GM12878 (cell line): Measurements from ENCODE around the gene ARMC2. TPM values are rescaled to one million over a fixed set of nuclear protein-coding genes. Genes with fewer than 3 reads are reported as not detected.

ENCODE experiments used
- ATAC-seq: fragments of 200-7000 bp; cut with Tn5 transposase; 3 replicates; pipeline ENCODE4 v1.9.1; 2020; ENCODE audit warnings: mild to moderate bottlenecking, moderate library complexity
- BruUV-seq: library from RNA; stranded (reverse); fragments of 400-500 nt; replicated peaks from 2 replicates; lab custom pipeline; 2021; lab: Mats Ljungman, UMichigan
- CTCF ChIA-PET: fragments of 300-600 bp; sonication (Branson Sonifier 250); formaldehyde crosslinking; extraction: SDS; loops from one replicate; lab custom pipeline; 2021; ENCODE audit warnings: inconsistent platforms; lab: Yijun Ruan, JAX
- POLR2A ChIA-PET: fragments of 350-600 bp; formaldehyde crosslinking; extraction: SDS; loops from one replicate; lab custom pipeline; 2021; ENCODE audit warnings: inconsistent platforms; lab: Charles Lee
- RAD21 ChIA-PET: fragments of 300-600 bp; sonication (Branson Sonifier 250); formaldehyde crosslinking; loops from one replicate; lab custom pipeline; 2023; ENCODE audit warnings: antibody characterized with exemption; ENCODE audit not compliant: unreplicated experiment; lab: Charles Lee
- SMC1A ChIA-PET: fragments of 300-600 bp; sonication (Branson Sonifier 250); formaldehyde crosslinking; loops from one replicate; lab custom pipeline; 2023; ENCODE audit not compliant: unreplicated experiment, uncharacterized antibody; lab: Charles Lee
- DNase-seq: peaks from one replicate; pipeline ENCODE4 v3.0.0-alpha.2; 2011; ENCODE audit warnings: low read depth, low spot score
- FAIRE-seq: peaks from 3 replicates; lab custom pipeline; 2011; peaks lifted over from hg19 to GRCh38; lab: Jason Lieb, UNC
- H2AFZ ChIP-seq: 2 replicates; pipeline ENCODE4 v1.6.0; 2011; ENCODE audit warnings: low read depth, low read length, control low read depth; ENCODE audit not compliant: control insufficient read depth
- H3K27ac ChIP-seq: 2 replicates; pipeline ENCODE4 v1.5.1; 2011; ENCODE audit warnings: control low read depth; ENCODE audit not compliant: control insufficient read depth, insufficient read depth
- H3K27me3 ChIP-seq, 2 experiments: replicated peaks in 1 of 2; 2 replicates each; pipeline versions ENCODE4 v1.6.0 to v1.6.1; 2011; ENCODE audit warnings: low read length in 1 of 2; ENCODE audit not compliant: control insufficient read depth in 2 of 2, insufficient read depth in 2 of 2
- H3K36me3 ChIP-seq, 2 experiments: 2 replicates each; pipeline ENCODE4 v1.5.1; 2011; ENCODE audit warnings: low read length in 1 of 2; ENCODE audit not compliant: control insufficient read depth in 2 of 2, insufficient read depth in 2 of 2
- H3K4me1 ChIP-seq: 2 replicates; pipeline ENCODE4 v1.6.1; 2011; ENCODE audit warnings: mild to moderate bottlenecking, low read length, moderate library complexity, mixed read lengths; ENCODE audit not compliant: control insufficient read depth, insufficient read depth
- H3K4me2 ChIP-seq: 2 replicates; pipeline ENCODE4 v1.6.0; 2011; ENCODE audit warnings: control low read depth; ENCODE audit not compliant: control insufficient read depth, insufficient read depth
- H3K4me3 ChIP-seq: fragments of 200-600 bp; sonication (generic); 2 replicates; pipeline ENCODE4 v1.5.1; 2016
- H3K79me2 ChIP-seq: 2 replicates; pipeline ENCODE4 v1.6.0; 2011; ENCODE audit warnings: low read length; ENCODE audit not compliant: control insufficient read depth, insufficient read depth
- H3K9ac ChIP-seq: 2 replicates; pipeline ENCODE4 v1.8.0; 2011; ENCODE audit warnings: low read length, control low read depth, mixed read lengths; ENCODE audit not compliant: control insufficient read depth, insufficient read depth
- H3K9me3 ChIP-seq: replicated peaks from 3 replicates; pipeline ENCODE4 v1.5.1; 2011; ENCODE audit warnings: mild to moderate bottlenecking, low read length; ENCODE audit not compliant: control insufficient read depth, insufficient read depth
- H4K20me1 ChIP-seq: 2 replicates; pipeline ENCODE4 v1.6.0; 2011; ENCODE audit not compliant: control insufficient read depth, insufficient read depth
- CBX5 ChIP-seq: sonication (generic); IDR thresholded peaks from 2 replicates; pipeline ENCODE4 v1.6.1; 2016; ENCODE audit warnings: low read depth, moderate library complexity, mild to moderate bottlenecking, inconsistent platforms
- CHD1 ChIP-seq: IDR thresholded peaks from 2 replicates; pipeline ENCODE4 v1.6.1; 2012; ENCODE audit warnings: low read depth, low read length, improper control_type of control experiment
- CREB1 ChIP-seq: IDR thresholded peaks from 2 replicates; pipeline ENCODE4 v1.6.1; 2012; ENCODE audit warnings: low read depth, mild to moderate bottlenecking, inconsistent platforms
- ETV6 ChIP-seq, 2 experiments: fragments of 450-650 bp in 1 of 2; IDR thresholded peaks in 1 of 2; conservative IDR thresholded peaks in 1 of 2; 2 replicates each; pipeline ENCODE4 v1.6.1; 2014; ENCODE audit warnings: antibody characterized with exemption in 1 of 2, borderline replicate concordance in 1 of 2, low read depth in 1 of 2, mild to moderate bottlenecking in 1 of 2, moderate library complexity in 1 of 2
- JUNB ChIP-seq: IDR thresholded peaks from 2 replicates; pipeline ENCODE4 v1.6.1; 2016; ENCODE audit warnings: antibody characterized with exemption, mild to moderate bottlenecking
- NFXL1 ChIP-seq: fragments of 450-650 bp; IDR thresholded peaks from 2 replicates; pipeline ENCODE4 v1.6.1; 2017; ENCODE audit warnings: antibody characterized with exemption, mild to moderate bottlenecking, borderline replicate concordance
- NFYA ChIP-seq: IDR thresholded peaks from 2 replicates; pipeline ENCODE4 v1.6.1; 2011; ENCODE audit warnings: low read depth, mild to moderate bottlenecking, low read length, improper control_type of control experiment, borderline replicate concordance
- SRF ChIP-seq, 2 experiments: IDR thresholded peaks; 2 replicates each; pipeline ENCODE4 v1.6.1; 2011; ENCODE audit warnings: low read depth in 2 of 2, low read length in 2 of 2, mild to moderate bottlenecking in 1 of 2, moderate library complexity in 1 of 2
- TARDBP ChIP-seq: IDR thresholded peaks from 2 replicates; pipeline ENCODE4 v1.6.1; 2016; ENCODE audit warnings: borderline replicate concordance
- TCF3 ChIP-seq: IDR thresholded peaks from 2 replicates; pipeline ENCODE4 v1.6.1; 2012; ENCODE audit warnings: low read depth, mild to moderate bottlenecking, low read length, borderline replicate concordance; ENCODE audit not compliant: insufficient read depth
- YBX1 ChIP-seq: fragments of 450-650 bp; IDR thresholded peaks from 2 replicates; pipeline ENCODE4 v1.6.1; 2016; ENCODE audit warnings: antibody characterized with exemption
- YY1 ChIP-seq: IDR thresholded peaks from 2 replicates; pipeline ENCODE4 v1.6.1; 2011; ENCODE audit warnings: low read depth, mild to moderate bottlenecking, low read length
- WGBS: methylation state at CpG from one replicate; pipeline ENCODE4 v1.1.6; 2016; ENCODE audit warnings: low lambda C conversion rate; ENCODE audit not compliant: insufficient replicate concordance, insufficient coverage; ENCODE audit errors: missing lambda C conversion rate; 5-methylcytosine and 5-hydroxymethylcytosine counted together
- in situ Hi-C: fragments of 300-500 bp; cut with MboI; formaldehyde crosslinking; loops from 9 replicates; pipeline ENCODE4 v1.14.3; 2018; ENCODE audit warnings: mixed read lengths
- intact Hi-C: fragments of 100-400 bp; cut with micrococcal nuclease; formaldehyde crosslinking; loops from one replicate; pipeline ENCODE4 v1.14.2; 2022; ENCODE audit not compliant: unreplicated experiment
- polyA plus RNA-seq, 11 experiments: library from polyadenylated mRNA; depleted of rRNA in 4 of 11; unstranded in 6 of 11; stranded (reverse) in 5 of 11; fragments of >200 nt; fragmentation: Nextera tagmentation in 4 of 11; fragmentation: Illumina TruSeq in 1 of 11; extraction: Ambion mirVana in 4 of 11; extraction: Trizol in 1 of 11; gene quantifications; 1 replicate in 1 of 11; 2 replicates in 10 of 11; pipeline versions ENCODE4 v1.2.1 to v1.2.3, GENCODE V29; 2011 to 2016; ENCODE audit warnings: inconsistent platforms in 2 of 11, missing spikeins in 2 of 11, low read depth in 1 of 11
- total RNA-seq, 4 experiments: library from RNA; depleted of rRNA in 3 of 4; stranded (reverse); fragments of >200 nt in 3 of 4; fragmentation: Illumina TruSeq in 1 of 4; extraction: Trizol in 1 of 4; gene quantifications; 2 replicates each; pipeline versions ENCODE4 v1.2.1 to v1.2.3, GENCODE V29; 2013 to 2021
- TF ChIP-seq, protein P1 (sequence below): IDR thresholded peaks from 2 replicates; pipeline ENCODE4 v1.6.1; 2011; ENCODE audit warnings: borderline replicate concordance, low read depth, mild to moderate bottlenecking, moderate library complexity, low read length; ENCODE audit not compliant: insufficient read depth, poor library complexity, severe bottlenecking
- TF ChIP-seq, protein P2 (sequence below): fragments of 450-650 bp; formaldehyde crosslinking; IDR thresholded peaks from 2 replicates; pipeline ENCODE4 v1.4.0; 2022; ENCODE audit warnings: mild to moderate bottlenecking, moderate library complexity
- TF ChIP-seq, protein P3 (sequence below): IDR thresholded peaks from 2 replicates; pipeline ENCODE4 v1.6.1; 2011; ENCODE audit warnings: mild to moderate bottlenecking, low read depth, low read length, moderate library complexity; ENCODE audit not compliant: insufficient replicate concordance

ARMC2 gene
- total and polyA plus RNA-seq, 10 of the 15 experiments (the other 5 are each of a cell fraction or from before 2014, with no cell fraction given), result 0.06 to 0.33 (median 0.21) TPM; not detected in 5

DNA sequence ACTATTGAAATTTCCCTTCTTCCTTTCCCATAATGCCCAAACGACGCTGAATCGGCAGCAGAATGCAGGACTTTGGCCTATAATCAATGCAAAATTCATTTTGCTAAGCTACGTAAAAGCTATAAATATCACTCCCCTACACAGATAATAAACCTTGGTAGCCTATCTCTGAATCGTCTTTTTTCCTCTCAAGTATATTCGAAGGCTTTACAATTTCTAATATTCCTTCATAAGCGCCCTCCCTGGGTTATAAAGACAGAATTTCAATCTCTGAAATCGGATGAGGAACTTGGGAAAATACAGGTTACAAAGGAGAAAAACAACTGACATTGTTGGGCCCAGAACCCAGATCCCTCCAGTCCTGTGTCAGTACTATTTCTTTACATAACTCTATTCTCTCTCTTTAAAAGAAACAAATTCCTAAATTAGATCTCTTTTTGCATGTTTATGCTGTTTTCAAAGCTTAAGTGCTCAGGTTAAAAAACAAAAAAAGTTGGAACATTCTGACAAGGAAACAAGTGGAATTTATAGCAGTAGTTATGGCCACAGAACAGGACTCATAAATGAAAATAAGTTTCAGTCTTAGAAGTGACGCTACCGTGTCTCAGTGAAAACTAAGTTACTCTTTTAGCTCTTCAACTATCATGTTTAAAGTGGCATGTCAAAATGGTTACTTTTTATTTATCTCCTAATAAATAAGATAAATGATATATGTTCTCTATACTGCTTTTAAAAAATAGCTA lies 161.9 kb downstream of the ARMC2 start:
- WGBS, result 23% methylated on average over 10 of the region's 10 CpGs

More for the DNA sequence above, 161.9 kb downstream of the ARMC2 start:
- Histone ChIP-seq H3K9me3 (no peaks in the 10 kb centered on the region), H3K4me1 (peaks cover 9% of the 10 kb centered on the region), H3K79me2 (no peaks in the 10 kb centered on the region), H3K36me3 (no peaks in the 10 kb centered on the region), H3K4me3 (peak overlapping the region; percentile 78; the same call in 1 of the 2 replicates), H3K27me3 (peaks cover 3 to 17% of the 10 kb centered on the region in 2 experiments), H3K4me2 (peak overlapping the region; percentile 98), H4K20me1 (no peaks in the 10 kb centered on the region), H3K27ac (no peak overlapping the region), H2AFZ (peak overlapping the region; percentile 78), H3K9ac (no peak overlapping the region)
- RAD21 ChIA-PET, result interaction anchor here (1.5 kb wide), 1 partner anchor 373 kb away, joined by 4 read pairs; no protein-coding TSS in a partner anchor
- CTCF ChIA-PET, result interaction anchor here (0.6 to 1.6 kb wide), 8 partner anchors 19 to 80 kb away, joined by 3 to 8 read pairs (median 4); no protein-coding TSS in a partner anchor
- SMC1A ChIA-PET, result interaction anchor here (0.8 to 1.3 kb wide), 4 partner anchors 41 to 373 kb away, joined by 3 to 4 read pairs (median 3); no protein-coding TSS in a partner anchor
- no peak for DNase-seq
- POLR2A ChIA-PET, result interaction anchor here (0.6 kb wide), 1 partner anchor 249 kb away, joined by 4 read pairs; no protein-coding TSS in a partner anchor
- no TSS peak for BruUV-seq
- ATAC-seq, result no peak
- intact Hi-C loops, result no loop called here
- TF ChIP-seq NFXL1 (no peak), CREB1 (no peak), YBX1 (no peak), NFYA (no peak), CBX5 (no peak), YY1 (no peak), CHD1 (no peak), SRF (IDR thresholded peaks at IDR 0.05; ENCODE audit: low read depth in 2 of 2, low read length in 2 of 2) (no peak), TARDBP (no peak), TCF3 (no peak), ETV6 (conservative IDR thresholded peaks at IDR 0.05 in 1 of 2, IDR thresholded peaks at IDR 0.05 in 1 of 2; ENCODE audit: borderline replicate concordance in 1 of 2, low read depth in 1 of 2) (no peak), JUNB (no peak)
- TF ChIP-seq, protein P1, sequence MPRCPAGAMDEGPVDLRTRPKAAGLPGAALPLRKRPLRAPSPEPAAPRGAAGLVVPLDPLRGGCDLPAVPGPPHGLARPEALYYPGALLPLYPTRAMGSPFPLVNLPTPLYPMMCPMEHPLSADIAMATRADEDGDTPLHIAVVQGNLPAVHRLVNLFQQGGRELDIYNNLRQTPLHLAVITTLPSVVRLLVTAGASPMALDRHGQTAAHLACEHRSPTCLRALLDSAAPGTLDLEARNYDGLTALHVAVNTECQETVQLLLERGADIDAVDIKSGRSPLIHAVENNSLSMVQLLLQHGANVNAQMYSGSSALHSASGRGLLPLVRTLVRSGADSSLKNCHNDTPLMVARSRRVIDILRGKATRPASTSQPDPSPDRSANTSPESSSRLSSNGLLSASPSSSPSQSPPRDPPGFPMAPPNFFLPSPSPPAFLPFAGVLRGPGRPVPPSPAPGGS, result no peak
- TF ChIP-seq, protein P2, sequence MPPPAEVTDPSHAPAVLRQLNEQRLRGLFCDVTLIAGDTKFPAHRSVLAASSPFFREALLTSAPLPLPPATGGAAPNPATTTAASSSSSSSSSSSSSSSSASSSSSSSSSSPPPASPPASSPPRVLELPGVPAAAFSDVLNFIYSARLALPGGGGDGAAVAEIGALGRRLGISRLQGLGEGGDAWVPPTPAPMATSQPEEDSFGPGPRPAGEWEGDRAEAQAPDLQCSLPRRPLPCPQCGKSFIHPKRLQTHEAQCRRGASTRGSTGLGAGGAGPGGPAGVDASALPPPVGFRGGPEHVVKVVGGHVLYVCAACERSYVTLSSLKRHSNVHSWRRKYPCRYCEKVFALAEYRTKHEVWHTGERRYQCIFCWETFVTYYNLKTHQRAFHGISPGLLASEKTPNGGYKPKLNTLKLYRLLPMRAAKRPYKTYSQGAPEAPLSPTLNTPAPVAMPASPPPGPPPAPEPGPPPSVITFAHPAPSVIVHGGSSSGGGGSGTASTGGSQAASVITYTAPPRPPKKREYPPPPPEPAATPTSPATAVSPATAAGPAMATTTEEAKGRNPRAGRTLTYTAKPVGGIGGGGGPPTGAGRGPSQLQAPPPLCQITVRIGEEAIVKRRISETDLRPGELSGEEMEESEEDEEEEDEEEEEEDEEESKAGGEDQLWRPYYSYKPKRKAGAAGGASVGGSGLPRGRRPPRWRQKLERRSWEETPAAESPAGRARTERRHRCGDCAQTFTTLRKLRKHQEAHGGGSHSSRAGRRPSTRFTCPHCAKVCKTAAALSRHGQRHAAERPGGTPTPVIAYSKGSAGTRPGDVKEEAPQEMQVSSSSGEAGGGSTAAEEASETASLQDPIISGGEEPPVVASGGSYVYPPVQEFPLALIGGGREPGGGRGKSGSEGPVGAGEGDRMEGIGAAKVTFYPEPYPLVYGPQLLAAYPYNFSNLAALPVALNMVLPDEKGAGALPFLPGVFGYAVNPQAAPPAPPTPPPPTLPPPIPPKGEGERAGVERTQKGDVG, result no peak
- TF ChIP-seq, protein P3, sequence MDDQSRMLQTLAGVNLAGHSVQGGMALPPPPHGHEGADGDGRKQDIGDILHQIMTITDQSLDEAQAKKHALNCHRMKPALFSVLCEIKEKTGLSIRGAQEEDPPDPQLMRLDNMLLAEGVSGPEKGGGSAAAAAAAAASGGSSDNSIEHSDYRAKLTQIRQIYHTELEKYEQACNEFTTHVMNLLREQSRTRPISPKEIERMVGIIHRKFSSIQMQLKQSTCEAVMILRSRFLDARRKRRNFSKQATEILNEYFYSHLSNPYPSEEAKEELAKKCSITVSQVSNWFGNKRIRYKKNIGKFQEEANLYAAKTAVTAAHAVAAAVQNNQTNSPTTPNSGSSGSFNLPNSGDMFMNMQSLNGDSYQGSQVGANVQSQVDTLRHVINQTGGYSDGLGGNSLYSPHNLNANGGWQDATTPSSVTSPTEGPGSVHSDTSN, result no peak
- FAIRE-seq, result peak; percentile 18
- in situ Hi-C loops, result no loop called here
